GM23338 (cell line): ENCODE measurements around the gene BPIFA2. TPM values are rescaled to one million over a fixed set of nuclear protein-coding genes. Genes with fewer than 3 reads are reported as not detected.
A peak's percentile ranks its signal among the peaks of the same experiment; 100 is the strongest.

Experiments
- ATAC-seq: fragments of 200-7000 bp; cut with Tn5 transposase; 3 replicates; pipeline ENCODE4 v1.9.1; 2020
- DNase-seq: peaks from one replicate; pipeline ENCODE4 v3.0.0-alpha.2; 2015; ENCODE audit warnings: low spot score
- H2AFZ ChIP-seq: fragments of 200-600 bp; sonication (generic); 2 replicates; pipeline ENCODE4 v1.8.0; 2016; ENCODE audit warnings: antibody characterized with exemption, mild to moderate bottlenecking, moderate library complexity
- H3F3A ChIP-seq: fragments of 200-600 bp; sonication (generic); replicated peaks from 2 replicates; pipeline ENCODE4 v1.8.0; 2017; ENCODE audit warnings: antibody characterized with exemption, mixed run types, low read depth
- H3K27ac ChIP-seq: fragments of 200-600 bp; sonication (generic); 2 replicates; pipeline ENCODE4 v1.6.1; 2016; ENCODE audit warnings: low read depth
- H3K27me3 ChIP-seq: fragments of 200-600 bp; sonication (generic); 2 replicates; pipeline ENCODE4 v1.8.0; 2016; ENCODE audit warnings: mild to moderate bottlenecking, mixed run types, moderate library complexity; ENCODE audit not compliant: insufficient read depth
- H3K36me3 ChIP-seq: fragments of 200-600 bp; sonication (generic); 2 replicates; pipeline ENCODE4 v1.8.0; 2016; ENCODE audit warnings: mild to moderate bottlenecking; ENCODE audit not compliant: insufficient read depth
- H3K4me1 ChIP-seq: fragments of 200-600 bp; sonication (generic); 2 replicates; pipeline ENCODE4 v1.8.0; 2016; ENCODE audit warnings: mild to moderate bottlenecking, moderate library complexity; ENCODE audit not compliant: insufficient read depth
- H3K4me2 ChIP-seq: fragments of 200-600 bp; sonication (generic); 2 replicates; pipeline ENCODE4 v1.7.1; 2017; ENCODE audit warnings: mixed run types
- H3K4me3 ChIP-seq: fragments of 200-600 bp; sonication (generic); 2 replicates; pipeline ENCODE4 v1.6.1; 2016; ENCODE audit warnings: mixed run types
- H3K79me2 ChIP-seq: fragments of 200-600 bp; sonication (generic); replicated peaks from 2 replicates; pipeline ENCODE4 v1.8.0; 2017; ENCODE audit warnings: mild to moderate bottlenecking; ENCODE audit not compliant: insufficient read depth
- H3K9me2 ChIP-seq: fragments of 200-600 bp; sonication (generic); 2 replicates; pipeline ENCODE4 v1.8.0; 2017; ENCODE audit not compliant: insufficient read depth
- H4K20me1 ChIP-seq: fragments of 200-600 bp; sonication (generic); replicated peaks from 2 replicates; pipeline ENCODE4 v1.8.0; 2017; ENCODE audit warnings: mild to moderate bottlenecking; ENCODE audit not compliant: insufficient read depth
- H3K27ac Mint-ChIP-seq: 2 replicates; pipeline ENCODE4 v1.8.0; 2020; ENCODE audit warnings: inconsistent platforms, mild to moderate bottlenecking, moderate library complexity, mixed read lengths
- H3K27me3 Mint-ChIP-seq: 3 replicates; pipeline ENCODE4 v1.8.0; 2022; ENCODE audit warnings: low read depth, mild to moderate bottlenecking, moderate library complexity, mixed read lengths, inconsistent platforms; ENCODE audit not compliant: insufficient read depth, poor library complexity
- H3K36me3 Mint-ChIP-seq: 3 replicates; pipeline ENCODE4 v1.8.0; 2021; ENCODE audit warnings: low read depth, mild to moderate bottlenecking, inconsistent platforms, moderate library complexity, mixed read lengths
- H3K4me1 Mint-ChIP-seq: 3 replicates; pipeline ENCODE4 v1.8.0; 2020; ENCODE audit warnings: mild to moderate bottlenecking, inconsistent platforms, mixed read lengths
- H3K4me3 Mint-ChIP-seq: 3 replicates; pipeline ENCODE4 v1.8.0; 2021; ENCODE audit warnings: moderate library complexity, mild to moderate bottlenecking, inconsistent platforms, mixed read lengths
- H3K9me3 Mint-ChIP-seq: 3 replicates; pipeline ENCODE4 v1.8.0; 2020; ENCODE audit warnings: moderate library complexity, mild to moderate bottlenecking, inconsistent platforms, mixed read lengths
- CREB1 ChIP-seq: fragments of 250-450 bp; sonication (Bioruptor Pico); IDR thresholded peaks from 2 replicates; pipeline ENCODE4 v1.5.0; 2020; ENCODE audit warnings: low read depth, mild to moderate bottlenecking, moderate library complexity
- EZH2 ChIP-seq: fragments of 200-600 bp; sonication (generic); IDR thresholded peaks from one replicate; pipeline ENCODE4 v1.8.0; 2017; ENCODE audit warnings: antibody characterized with exemption, mild to moderate bottlenecking, low read depth; ENCODE audit not compliant: unreplicated experiment
- EZH2phosphoT487 ChIP-seq: fragments of 200-600 bp; sonication (generic); IDR thresholded peaks from one replicate; pipeline ENCODE4 v1.8.1; 2018; ENCODE audit warnings: antibody characterized with exemption; ENCODE audit not compliant: unreplicated experiment
- JUNB ChIP-seq: IDR thresholded peaks from one replicate; pipeline ENCODE4 v1.6.1; 2016; ENCODE audit warnings: antibody characterized with exemption; ENCODE audit not compliant: unreplicated experiment
- NANOG ChIP-seq: IDR thresholded peaks from 2 replicates; pipeline ENCODE4 v1.6.1; 2016; ENCODE audit warnings: antibody characterized with exemption, borderline replicate concordance
- POLR2AphosphoS5 ChIP-seq: IDR thresholded peaks from 2 replicates; pipeline ENCODE4 v1.6.1; 2016; ENCODE audit warnings: antibody characterized with exemption, low read depth
- STAT1 ChIP-seq: IDR thresholded peaks from one replicate; pipeline ENCODE4 v1.6.1; 2016; ENCODE audit warnings: antibody characterized with exemption; ENCODE audit not compliant: unreplicated experiment
- ZNF114 ChIP-seq: fragments of 250-450 bp; sonication (Bioruptor Pico); IDR thresholded peaks from 2 replicates; pipeline ENCODE4 v1.5.0; 2020; ENCODE audit warnings: mild to moderate bottlenecking, moderate library complexity
- ZNF331 ChIP-seq: fragments of 250-450 bp; sonication (Bioruptor Pico); IDR thresholded peaks from 2 replicates; pipeline ENCODE4 v1.5.0; 2020; ENCODE audit warnings: low read depth, mild to moderate bottlenecking, moderate library complexity
- polyA plus RNA-seq: library from polyadenylated mRNA; unstranded; fragments of >200 nt; fragmentation: Nextera tagmentation; extraction: Ambion mirVana; gene quantifications from 2 replicates; pipeline ENCODE4 v1.2.1, GENCODE V29; 2016
- total RNA-seq: library from RNA; depleted of rRNA; stranded (reverse); fragments of >200 nt; shearing (Covaris generic); gene quantifications from 2 replicates; pipeline ENCODE4 v1.2.3, GENCODE V29; 2014
- TF ChIP-seq, protein P1 (sequence below): fragments of 250-450 bp; sonication (Bioruptor Pico); IDR thresholded peaks from 2 replicates; pipeline ENCODE4 v1.5.0; 2020; ENCODE audit warnings: mild to moderate bottlenecking, moderate library complexity
- TF ChIP-seq, protein P2 (sequence below): IDR thresholded peaks from one replicate; pipeline ENCODE4 v1.6.1; 2018; ENCODE audit warnings: antibody characterized with exemption; ENCODE audit not compliant: unreplicated experiment
- TF ChIP-seq, protein P3 (sequence below): IDR thresholded peaks from 2 replicates; pipeline ENCODE4 v1.6.1; 2016; ENCODE audit warnings: antibody characterized with exemption
- TF ChIP-seq, protein P4 (sequence below), 2 experiments: fragments of 200-600 bp in 1 of 2; sonication (generic) in 1 of 2; conservative IDR thresholded peaks; 2 replicates each; pipeline versions ENCODE4 v1.5.1 to v1.6.1; 2016 to 2017; ENCODE audit warnings: antibody characterized with exemption in 2 of 2, low read depth in 2 of 2, mild to moderate bottlenecking in 2 of 2, moderate library complexity in 1 of 2

The BPIFA2 gene
- total and polyA plus RNA-seq, 2 experiments from 2014 or later, result not detected

DNA sequence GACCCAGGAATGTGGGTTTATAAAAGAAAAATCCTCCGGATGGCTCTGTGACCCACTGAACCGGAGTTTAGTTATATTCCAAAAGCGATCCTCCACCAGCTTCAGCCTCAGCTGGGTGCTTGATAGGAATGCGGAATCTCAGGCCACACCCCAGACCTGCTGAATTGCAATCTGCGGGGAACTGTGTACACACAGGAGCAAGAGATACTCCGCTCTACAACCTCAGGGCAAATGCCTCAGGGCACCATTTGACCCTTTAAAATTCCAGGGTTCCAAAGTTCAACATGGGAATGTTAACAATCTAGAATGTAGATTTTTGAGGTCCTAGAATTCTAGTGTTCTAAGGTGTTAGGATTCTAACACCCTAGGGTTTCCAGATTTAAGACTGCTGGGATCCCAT lies 10.8 kb downstream of the BPIFA2 start:
- Histone ChIP-seq H3K4me3 (no peak overlapping the region), H3K27ac (no peak overlapping the region), H3K4me1 (no peaks in the 10 kb centered on the region), H3K36me3 (no peaks in the 10 kb centered on the region), H2AFZ (no peak overlapping the region), H4K20me1 (no peaks in the 10 kb centered on the region), H3F3A (no peaks in the 10 kb centered on the region), H3K9me2 (no peaks in the 10 kb centered on the region), H3K27me3 (no peaks in the 10 kb centered on the region), H3K4me2 (no peak overlapping the region), H3K79me2 (no peaks in the 10 kb centered on the region)
- no peak overlapping the region for H3K4me3 Mint-ChIP-seq
- peaks cover 4% of the 10 kb centered on the region for H3K27me3 Mint-ChIP-seq
- ATAC-seq, result peak; percentile 68
- TF ChIP-seq, protein P1, sequence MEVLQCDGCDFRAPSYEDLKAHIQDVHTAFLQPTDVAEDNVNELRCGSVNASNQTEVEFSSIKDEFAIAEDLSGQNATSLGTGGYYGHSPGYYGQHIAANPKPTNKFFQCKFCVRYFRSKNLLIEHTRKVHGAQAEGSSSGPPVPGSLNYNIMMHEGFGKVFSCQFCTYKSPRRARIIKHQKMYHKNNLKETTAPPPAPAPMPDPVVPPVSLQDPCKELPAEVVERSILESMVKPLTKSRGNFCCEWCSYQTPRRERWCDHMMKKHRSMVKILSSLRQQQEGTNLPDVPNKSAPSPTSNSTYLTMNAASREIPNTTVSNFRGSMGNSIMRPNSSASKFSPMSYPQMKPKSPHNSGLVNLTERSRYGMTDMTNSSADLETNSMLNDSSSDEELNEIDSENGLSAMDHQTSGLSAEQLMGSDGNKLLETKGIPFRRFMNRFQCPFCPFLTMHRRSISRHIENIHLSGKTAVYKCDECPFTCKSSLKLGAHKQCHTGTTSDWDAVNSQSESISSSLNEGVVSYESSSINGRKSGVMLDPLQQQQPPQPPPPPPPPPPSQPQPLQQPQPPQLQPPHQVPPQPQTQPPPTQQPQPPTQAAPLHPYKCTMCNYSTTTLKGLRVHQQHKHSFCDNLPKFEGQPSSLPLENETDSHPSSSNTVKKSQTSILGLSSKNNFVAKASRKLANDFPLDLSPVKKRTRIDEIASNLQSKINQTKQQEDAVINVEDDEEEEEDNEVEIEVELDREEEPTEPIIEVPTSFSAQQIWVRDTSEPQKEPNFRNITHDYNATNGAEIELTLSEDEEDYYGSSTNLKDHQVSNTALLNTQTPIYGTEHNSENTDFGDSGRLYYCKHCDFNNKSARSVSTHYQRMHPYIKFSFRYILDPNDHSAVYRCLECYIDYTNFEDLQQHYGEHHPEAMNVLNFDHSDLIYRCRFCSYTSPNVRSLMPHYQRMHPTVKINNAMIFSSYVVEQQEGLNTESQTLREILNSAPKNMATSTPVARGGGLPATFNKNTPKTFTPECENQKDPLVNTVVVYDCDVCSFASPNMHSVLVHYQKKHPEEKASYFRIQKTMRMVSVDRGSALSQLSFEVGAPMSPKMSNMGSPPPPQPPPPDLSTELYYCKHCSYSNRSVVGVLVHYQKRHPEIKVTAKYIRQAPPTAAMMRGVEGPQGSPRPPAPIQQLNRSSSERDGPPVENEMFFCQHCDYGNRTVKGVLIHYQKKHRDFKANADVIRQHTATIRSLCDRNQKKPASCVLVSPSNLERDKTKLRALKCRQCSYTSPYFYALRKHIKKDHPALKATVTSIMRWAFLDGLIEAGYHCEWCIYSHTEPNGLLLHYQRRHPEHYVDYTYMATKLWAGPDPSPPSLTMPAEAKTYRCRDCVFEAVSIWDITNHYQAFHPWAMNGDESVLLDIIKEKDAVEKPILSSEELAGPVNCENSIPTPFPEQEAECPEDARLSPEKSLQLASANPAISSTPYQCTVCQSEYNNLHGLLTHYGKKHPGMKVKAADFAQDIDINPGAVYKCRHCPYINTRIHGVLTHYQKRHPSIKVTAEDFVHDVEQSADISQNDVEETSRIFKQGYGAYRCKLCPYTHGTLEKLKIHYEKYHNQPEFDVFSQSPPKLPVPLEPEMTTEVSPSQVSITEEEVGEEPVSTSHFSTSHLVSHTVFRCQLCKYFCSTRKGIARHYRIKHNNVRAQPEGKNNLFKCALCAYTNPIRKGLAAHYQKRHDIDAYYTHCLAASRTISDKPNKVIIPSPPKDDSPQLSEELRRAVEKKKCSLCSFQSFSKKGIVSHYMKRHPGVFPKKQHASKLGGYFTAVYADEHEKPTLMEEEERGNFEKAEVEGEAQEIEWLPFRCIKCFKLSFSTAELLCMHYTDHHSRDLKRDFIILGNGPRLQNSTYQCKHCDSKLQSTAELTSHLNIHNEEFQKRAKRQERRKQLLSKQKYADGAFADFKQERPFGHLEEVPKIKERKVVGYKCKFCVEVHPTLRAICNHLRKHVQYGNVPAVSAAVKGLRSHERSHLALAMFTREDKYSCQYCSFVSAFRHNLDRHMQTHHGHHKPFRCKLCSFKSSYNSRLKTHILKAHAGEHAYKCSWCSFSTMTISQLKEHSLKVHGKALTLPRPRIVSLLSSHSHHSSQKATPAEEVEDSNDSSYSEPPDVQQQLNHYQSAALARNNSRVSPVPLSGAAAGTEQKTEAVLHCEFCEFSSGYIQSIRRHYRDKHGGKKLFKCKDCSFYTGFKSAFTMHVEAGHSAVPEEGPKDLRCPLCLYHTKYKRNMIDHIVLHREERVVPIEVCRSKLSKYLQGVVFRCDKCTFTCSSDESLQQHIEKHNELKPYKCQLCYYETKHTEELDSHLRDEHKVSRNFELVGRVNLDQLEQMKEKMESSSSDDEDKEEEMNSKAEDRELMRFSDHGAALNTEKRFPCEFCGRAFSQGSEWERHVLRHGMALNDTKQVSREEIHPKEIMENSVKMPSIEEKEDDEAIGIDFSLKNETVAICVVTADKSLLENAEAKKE (CRISPR knock-in tag), result no peak
- TF ChIP-seq CREB1 (CRISPR knock-in tag), result no peak
- no peak for TF ChIP-seq STAT1
- TF ChIP-seq EZH2, result no peak
- no peak for TF ChIP-seq NANOG
- TF ChIP-seq, protein P2, sequence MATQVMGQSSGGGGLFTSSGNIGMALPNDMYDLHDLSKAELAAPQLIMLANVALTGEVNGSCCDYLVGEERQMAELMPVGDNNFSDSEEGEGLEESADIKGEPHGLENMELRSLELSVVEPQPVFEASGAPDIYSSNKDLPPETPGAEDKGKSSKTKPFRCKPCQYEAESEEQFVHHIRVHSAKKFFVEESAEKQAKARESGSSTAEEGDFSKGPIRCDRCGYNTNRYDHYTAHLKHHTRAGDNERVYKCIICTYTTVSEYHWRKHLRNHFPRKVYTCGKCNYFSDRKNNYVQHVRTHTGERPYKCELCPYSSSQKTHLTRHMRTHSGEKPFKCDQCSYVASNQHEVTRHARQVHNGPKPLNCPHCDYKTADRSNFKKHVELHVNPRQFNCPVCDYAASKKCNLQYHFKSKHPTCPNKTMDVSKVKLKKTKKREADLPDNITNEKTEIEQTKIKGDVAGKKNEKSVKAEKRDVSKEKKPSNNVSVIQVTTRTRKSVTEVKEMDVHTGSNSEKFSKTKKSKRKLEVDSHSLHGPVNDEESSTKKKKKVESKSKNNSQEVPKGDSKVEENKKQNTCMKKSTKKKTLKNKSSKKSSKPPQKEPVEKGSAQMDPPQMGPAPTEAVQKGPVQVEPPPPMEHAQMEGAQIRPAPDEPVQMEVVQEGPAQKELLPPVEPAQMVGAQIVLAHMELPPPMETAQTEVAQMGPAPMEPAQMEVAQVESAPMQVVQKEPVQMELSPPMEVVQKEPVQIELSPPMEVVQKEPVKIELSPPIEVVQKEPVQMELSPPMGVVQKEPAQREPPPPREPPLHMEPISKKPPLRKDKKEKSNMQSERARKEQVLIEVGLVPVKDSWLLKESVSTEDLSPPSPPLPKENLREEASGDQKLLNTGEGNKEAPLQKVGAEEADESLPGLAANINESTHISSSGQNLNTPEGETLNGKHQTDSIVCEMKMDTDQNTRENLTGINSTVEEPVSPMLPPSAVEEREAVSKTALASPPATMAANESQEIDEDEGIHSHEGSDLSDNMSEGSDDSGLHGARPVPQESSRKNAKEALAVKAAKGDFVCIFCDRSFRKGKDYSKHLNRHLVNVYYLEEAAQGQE, result no peak
- TF ChIP-seq ZNF114, result no peak
- TF ChIP-seq, protein P3, sequence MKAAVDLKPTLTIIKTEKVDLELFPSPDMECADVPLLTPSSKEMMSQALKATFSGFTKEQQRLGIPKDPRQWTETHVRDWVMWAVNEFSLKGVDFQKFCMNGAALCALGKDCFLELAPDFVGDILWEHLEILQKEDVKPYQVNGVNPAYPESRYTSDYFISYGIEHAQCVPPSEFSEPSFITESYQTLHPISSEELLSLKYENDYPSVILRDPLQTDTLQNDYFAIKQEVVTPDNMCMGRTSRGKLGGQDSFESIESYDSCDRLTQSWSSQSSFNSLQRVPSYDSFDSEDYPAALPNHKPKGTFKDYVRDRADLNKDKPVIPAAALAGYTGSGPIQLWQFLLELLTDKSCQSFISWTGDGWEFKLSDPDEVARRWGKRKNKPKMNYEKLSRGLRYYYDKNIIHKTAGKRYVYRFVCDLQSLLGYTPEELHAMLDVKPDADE, result no peak
- TF ChIP-seq ZNF331 (CRISPR knock-in tag), result no peak
- TF ChIP-seq POLR2AphosphoS5, result no peak
- TF ChIP-seq JUNB, result no peak
- TF ChIP-seq, protein P4, sequence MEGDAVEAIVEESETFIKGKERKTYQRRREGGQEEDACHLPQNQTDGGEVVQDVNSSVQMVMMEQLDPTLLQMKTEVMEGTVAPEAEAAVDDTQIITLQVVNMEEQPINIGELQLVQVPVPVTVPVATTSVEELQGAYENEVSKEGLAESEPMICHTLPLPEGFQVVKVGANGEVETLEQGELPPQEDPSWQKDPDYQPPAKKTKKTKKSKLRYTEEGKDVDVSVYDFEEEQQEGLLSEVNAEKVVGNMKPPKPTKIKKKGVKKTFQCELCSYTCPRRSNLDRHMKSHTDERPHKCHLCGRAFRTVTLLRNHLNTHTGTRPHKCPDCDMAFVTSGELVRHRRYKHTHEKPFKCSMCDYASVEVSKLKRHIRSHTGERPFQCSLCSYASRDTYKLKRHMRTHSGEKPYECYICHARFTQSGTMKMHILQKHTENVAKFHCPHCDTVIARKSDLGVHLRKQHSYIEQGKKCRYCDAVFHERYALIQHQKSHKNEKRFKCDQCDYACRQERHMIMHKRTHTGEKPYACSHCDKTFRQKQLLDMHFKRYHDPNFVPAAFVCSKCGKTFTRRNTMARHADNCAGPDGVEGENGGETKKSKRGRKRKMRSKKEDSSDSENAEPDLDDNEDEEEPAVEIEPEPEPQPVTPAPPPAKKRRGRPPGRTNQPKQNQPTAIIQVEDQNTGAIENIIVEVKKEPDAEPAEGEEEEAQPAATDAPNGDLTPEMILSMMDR (conservative IDR thresholded peaks at IDR 0.05; ENCODE audit: low read depth in 2 of 2), result no peak
- no peak for TF ChIP-seq EZH2phosphoT487
- peaks cover 9% of the 10 kb centered on the region for H3K9me3 Mint-ChIP-seq
- DNase-seq, result peak; percentile 63
- H3K27ac Mint-ChIP-seq, result no peak overlapping the region
- H3K36me3 Mint-ChIP-seq, result no peaks in the 10 kb centered on the region
- peaks cover 10% of the 10 kb centered on the region for H3K4me1 Mint-ChIP-seq
